Thyroid gland (tissue), 4 donors: Measurements from ENCODE around the gene SPZ1.

Experiments
- POLR2A ChIP-seq, 2 donors: fragments of 450-650 bp; IDR thresholded peaks; one replicate each; pipeline ENCODE4 v1.6.1; 2017; ENCODE audit warnings: antibody characterized with exemption in 2 of 2, mild to moderate bottlenecking in 2 of 2, moderate library complexity in 1 of 2
- TF ChIP-seq, protein P1 (sequence below), 6 experiments: fragments of 200-600 bp in 3 of 6; fragments of 450-650 bp in 3 of 6; sonication (generic) in 3 of 6; IDR thresholded peaks; one replicate each; pipeline ENCODE4 v1.5.1; 2016 to 2019; ENCODE audit warnings: antibody characterized with exemption in 6 of 6, mild to moderate bottlenecking in 2 of 6, inconsistent platforms in 1 of 6, moderate library complexity in 1 of 6

DNA sequence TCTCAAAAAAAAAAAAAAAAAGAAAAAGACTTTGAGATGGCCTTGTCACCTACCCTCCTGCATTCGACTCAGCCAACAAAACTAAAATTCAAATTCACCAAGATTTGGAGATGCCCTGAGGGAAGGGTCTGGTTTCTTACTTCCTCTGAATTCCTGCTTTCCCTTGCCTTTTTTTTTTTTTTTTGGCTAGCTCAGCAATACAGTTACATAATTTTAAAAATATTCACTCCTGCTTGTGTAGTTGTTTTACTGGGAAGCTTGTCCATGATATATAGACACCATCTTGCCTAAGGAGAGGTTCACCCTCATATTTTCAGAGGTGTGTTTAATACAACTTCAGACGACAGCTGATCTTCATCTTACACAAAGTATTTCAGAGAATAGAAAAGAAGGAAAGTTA lies 42.6 kb upstream of the SPZ1 start:
- TF ChIP-seq, protein P1, sequence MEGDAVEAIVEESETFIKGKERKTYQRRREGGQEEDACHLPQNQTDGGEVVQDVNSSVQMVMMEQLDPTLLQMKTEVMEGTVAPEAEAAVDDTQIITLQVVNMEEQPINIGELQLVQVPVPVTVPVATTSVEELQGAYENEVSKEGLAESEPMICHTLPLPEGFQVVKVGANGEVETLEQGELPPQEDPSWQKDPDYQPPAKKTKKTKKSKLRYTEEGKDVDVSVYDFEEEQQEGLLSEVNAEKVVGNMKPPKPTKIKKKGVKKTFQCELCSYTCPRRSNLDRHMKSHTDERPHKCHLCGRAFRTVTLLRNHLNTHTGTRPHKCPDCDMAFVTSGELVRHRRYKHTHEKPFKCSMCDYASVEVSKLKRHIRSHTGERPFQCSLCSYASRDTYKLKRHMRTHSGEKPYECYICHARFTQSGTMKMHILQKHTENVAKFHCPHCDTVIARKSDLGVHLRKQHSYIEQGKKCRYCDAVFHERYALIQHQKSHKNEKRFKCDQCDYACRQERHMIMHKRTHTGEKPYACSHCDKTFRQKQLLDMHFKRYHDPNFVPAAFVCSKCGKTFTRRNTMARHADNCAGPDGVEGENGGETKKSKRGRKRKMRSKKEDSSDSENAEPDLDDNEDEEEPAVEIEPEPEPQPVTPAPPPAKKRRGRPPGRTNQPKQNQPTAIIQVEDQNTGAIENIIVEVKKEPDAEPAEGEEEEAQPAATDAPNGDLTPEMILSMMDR (IDR thresholded peaks at IDR 0.05): no peak
- TF ChIP-seq POLR2A (IDR thresholded peaks at IDR 0.05): no peak
